Kasumi-1 (cell line): ENCODE measurements around the gene PRM1.
"Not testable (repeated sequence)": the region's sequence is repeated elsewhere in the genome, so short reads cannot be mapped to it uniquely, and the experiment has no call there.

ENCODE experiments used
- DNase-seq, 2 experiments: peaks; one replicate each; lab custom pipeline; 2025; lab: John Stamatoyannopoulos, UW

PRM1 gene

GRCh38 chr16:11314309-11314894, 33.3 kb upstream of the PRM1 start:
- no peak for DNase-seq

- no peak for DNase-seq
Measured at GRCh38 chr16:11313493-11314308, 32.6 kb upstream of the PRM1 start.

GRCh38 chr16:11312718-11313492, 31.8 kb upstream of the PRM1 start:
- DNase-seq: no peak

- DNase-seq: no peak
Measured at GRCh38 chr16:11310997-11311561, 29.9 kb upstream of the PRM1 start.

- no peak for DNase-seq
Measured at GRCh38 chr16:11310634-11310977, 29.5 kb upstream of the PRM1 start.

GRCh38 chr16:11309895-11310633, 28.9 kb upstream of the PRM1 start:
- no peak for DNase-seq

GRCh38 chr16:11308493-11309283, 27.6 kb upstream of the PRM1 start:
- DNase-seq: no peak

GRCh38 chr16:11307639-11308492, 26.7 kb upstream of the PRM1 start:
- no peak for DNase-seq

- no peak for DNase-seq
Measured at GRCh38 chr16:11306997-11307638, 26.0 kb upstream of the PRM1 start.

- no peak for DNase-seq
Measured at GRCh38 chr16:11306381-11306780, 25.3 kb upstream of the PRM1 start.

GRCh38 chr16:11303405-11304138, 22.4 kb upstream of the PRM1 start:
- DNase-seq: no peak

GRCh38 chr16:11302977-11303376, 21.8 kb upstream of the PRM1 start:
- DNase-seq: no peak

GRCh38 chr16:11301645-11302501, 20.7 kb upstream of the PRM1 start:
- DNase-seq: no peak

GRCh38 chr16:11300560-11300892, 19.4 kb upstream of the PRM1 start:
- DNase-seq: no peak

GRCh38 chr16:11299865-11300559, 18.9 kb upstream of the PRM1 start:
- DNase-seq: no peak

GRCh38 chr16:11298950-11299547, 17.9 kb upstream of the PRM1 start:
- not testable (repeated sequence) for DNase-seq
